GM23338 (cell line): ENCODE data around the gene DYNLL2. TPM values are rescaled to one million over a fixed set of nuclear protein-coding genes. Genes with fewer than 3 reads are reported as not detected.

Experiments used
- ATAC-seq: fragments of 200-7000 bp; cut with Tn5 transposase; 3 replicates; pipeline ENCODE4 v1.9.1; 2020
- DNase-seq: peaks from one replicate; pipeline ENCODE4 v3.0.0-alpha.2; 2015; ENCODE audit warnings: low spot score
- H2AFZ ChIP-seq: fragments of 200-600 bp; sonication (generic); 2 replicates; pipeline ENCODE4 v1.8.0; 2016; ENCODE audit warnings: antibody characterized with exemption, mild to moderate bottlenecking, moderate library complexity
- H3F3A ChIP-seq: fragments of 200-600 bp; sonication (generic); replicated peaks from 2 replicates; pipeline ENCODE4 v1.8.0; 2017; ENCODE audit warnings: antibody characterized with exemption, mixed run types, low read depth
- H3K27ac ChIP-seq: fragments of 200-600 bp; sonication (generic); 2 replicates; pipeline ENCODE4 v1.6.1; 2016; ENCODE audit warnings: low read depth
- H3K27me3 ChIP-seq: fragments of 200-600 bp; sonication (generic); 2 replicates; pipeline ENCODE4 v1.8.0; 2016; ENCODE audit warnings: mild to moderate bottlenecking, mixed run types, moderate library complexity; ENCODE audit not compliant: insufficient read depth
- H3K36me3 ChIP-seq: fragments of 200-600 bp; sonication (generic); 2 replicates; pipeline ENCODE4 v1.8.0; 2016; ENCODE audit warnings: mild to moderate bottlenecking; ENCODE audit not compliant: insufficient read depth
- H3K4me1 ChIP-seq: fragments of 200-600 bp; sonication (generic); 2 replicates; pipeline ENCODE4 v1.8.0; 2016; ENCODE audit warnings: mild to moderate bottlenecking, moderate library complexity; ENCODE audit not compliant: insufficient read depth
- H3K4me2 ChIP-seq: fragments of 200-600 bp; sonication (generic); 2 replicates; pipeline ENCODE4 v1.7.1; 2017; ENCODE audit warnings: mixed run types
- H3K4me3 ChIP-seq: fragments of 200-600 bp; sonication (generic); 2 replicates; pipeline ENCODE4 v1.6.1; 2016; ENCODE audit warnings: mixed run types
- H3K79me2 ChIP-seq: fragments of 200-600 bp; sonication (generic); replicated peaks from 2 replicates; pipeline ENCODE4 v1.8.0; 2017; ENCODE audit warnings: mild to moderate bottlenecking; ENCODE audit not compliant: insufficient read depth
- H3K9me2 ChIP-seq: fragments of 200-600 bp; sonication (generic); 2 replicates; pipeline ENCODE4 v1.8.0; 2017; ENCODE audit not compliant: insufficient read depth
- H4K20me1 ChIP-seq: fragments of 200-600 bp; sonication (generic); replicated peaks from 2 replicates; pipeline ENCODE4 v1.8.0; 2017; ENCODE audit warnings: mild to moderate bottlenecking; ENCODE audit not compliant: insufficient read depth
- H3K27ac Mint-ChIP-seq: 2 replicates; pipeline ENCODE4 v1.8.0; 2020; ENCODE audit warnings: inconsistent platforms, mild to moderate bottlenecking, moderate library complexity, mixed read lengths
- H3K27me3 Mint-ChIP-seq: 3 replicates; pipeline ENCODE4 v1.8.0; 2022; ENCODE audit warnings: low read depth, mild to moderate bottlenecking, moderate library complexity, mixed read lengths, inconsistent platforms; ENCODE audit not compliant: insufficient read depth, poor library complexity
- H3K36me3 Mint-ChIP-seq: 3 replicates; pipeline ENCODE4 v1.8.0; 2021; ENCODE audit warnings: low read depth, mild to moderate bottlenecking, inconsistent platforms, moderate library complexity, mixed read lengths
- H3K4me1 Mint-ChIP-seq: 3 replicates; pipeline ENCODE4 v1.8.0; 2020; ENCODE audit warnings: mild to moderate bottlenecking, inconsistent platforms, mixed read lengths
- H3K4me3 Mint-ChIP-seq: 3 replicates; pipeline ENCODE4 v1.8.0; 2021; ENCODE audit warnings: moderate library complexity, mild to moderate bottlenecking, inconsistent platforms, mixed read lengths
- H3K9me3 Mint-ChIP-seq: 3 replicates; pipeline ENCODE4 v1.8.0; 2020; ENCODE audit warnings: moderate library complexity, mild to moderate bottlenecking, inconsistent platforms, mixed read lengths
- CREB1 ChIP-seq: fragments of 250-450 bp; sonication (Bioruptor Pico); IDR thresholded peaks from 2 replicates; pipeline ENCODE4 v1.5.0; 2020; ENCODE audit warnings: low read depth, mild to moderate bottlenecking, moderate library complexity
- CTCF ChIP-seq, 2 experiments: fragments of 200-600 bp in 1 of 2; sonication (generic) in 1 of 2; conservative IDR thresholded peaks; 2 replicates each; pipeline versions ENCODE4 v1.5.1 to v1.6.1; 2016 to 2017; ENCODE audit warnings: antibody characterized with exemption in 2 of 2, low read depth in 2 of 2, mild to moderate bottlenecking in 2 of 2, moderate library complexity in 1 of 2
- ETS1 ChIP-seq: IDR thresholded peaks from 2 replicates; pipeline ENCODE4 v1.6.1; 2016; ENCODE audit warnings: antibody characterized with exemption
- EZH2 ChIP-seq: fragments of 200-600 bp; sonication (generic); IDR thresholded peaks from one replicate; pipeline ENCODE4 v1.8.0; 2017; ENCODE audit warnings: antibody characterized with exemption, mild to moderate bottlenecking, low read depth; ENCODE audit not compliant: unreplicated experiment
- EZH2phosphoT487 ChIP-seq: fragments of 200-600 bp; sonication (generic); IDR thresholded peaks from one replicate; pipeline ENCODE4 v1.8.1; 2018; ENCODE audit warnings: antibody characterized with exemption; ENCODE audit not compliant: unreplicated experiment
- JUNB ChIP-seq: IDR thresholded peaks from one replicate; pipeline ENCODE4 v1.6.1; 2016; ENCODE audit warnings: antibody characterized with exemption; ENCODE audit not compliant: unreplicated experiment
- NANOG ChIP-seq: IDR thresholded peaks from 2 replicates; pipeline ENCODE4 v1.6.1; 2016; ENCODE audit warnings: antibody characterized with exemption, borderline replicate concordance
- POLR2AphosphoS5 ChIP-seq: IDR thresholded peaks from 2 replicates; pipeline ENCODE4 v1.6.1; 2016; ENCODE audit warnings: antibody characterized with exemption, low read depth
- REST ChIP-seq: IDR thresholded peaks from one replicate; pipeline ENCODE4 v1.6.1; 2018; ENCODE audit warnings: antibody characterized with exemption; ENCODE audit not compliant: unreplicated experiment
- STAT1 ChIP-seq: IDR thresholded peaks from one replicate; pipeline ENCODE4 v1.6.1; 2016; ENCODE audit warnings: antibody characterized with exemption; ENCODE audit not compliant: unreplicated experiment
- ZNF114 ChIP-seq: fragments of 250-450 bp; sonication (Bioruptor Pico); IDR thresholded peaks from 2 replicates; pipeline ENCODE4 v1.5.0; 2020; ENCODE audit warnings: mild to moderate bottlenecking, moderate library complexity
- ZNF331 ChIP-seq: fragments of 250-450 bp; sonication (Bioruptor Pico); IDR thresholded peaks from 2 replicates; pipeline ENCODE4 v1.5.0; 2020; ENCODE audit warnings: low read depth, mild to moderate bottlenecking, moderate library complexity
- ZNF462 ChIP-seq: fragments of 250-450 bp; sonication (Bioruptor Pico); IDR thresholded peaks from 2 replicates; pipeline ENCODE4 v1.5.0; 2020; ENCODE audit warnings: mild to moderate bottlenecking, moderate library complexity
- polyA plus RNA-seq: library from polyadenylated mRNA; unstranded; fragments of >200 nt; fragmentation: Nextera tagmentation; extraction: Ambion mirVana; gene quantifications from 2 replicates; pipeline ENCODE4 v1.2.1, GENCODE V29; 2016
- total RNA-seq: library from RNA; depleted of rRNA; stranded (reverse); fragments of >200 nt; shearing (Covaris generic); gene quantifications from 2 replicates; pipeline ENCODE4 v1.2.3, GENCODE V29; 2014

DYNLL2 gene
- total and polyA plus RNA-seq, 2 experiments from 2014 or later: 5.1 to 30.0 TPM

- no peaks in the 10 kb centered on the region for H3K27me3 ChIP-seq
- H3K36me3 ChIP-seq: peaks cover 22% of the 10 kb centered on the region
- no peak for DNase-seq
- no peak overlapping the region for H3K4me3 Mint-ChIP-seq
- no peaks in the 10 kb centered on the region; the same call in 2 of the 3 replicates for H3K4me1 Mint-ChIP-seq
- H3F3A ChIP-seq: 0 out of 2 replicates have a peak, but pooled peaks cover 3% of the 10 kb centered on the region
- no peak for ATAC-seq
- H3K27ac ChIP-seq: no peak overlapping the region
- no peak overlapping the region for H3K4me2 ChIP-seq
- H4K20me1 ChIP-seq: peaks cover 16% of the 10 kb centered on the region
- H3K36me3 Mint-ChIP-seq: peaks cover 48% of the 10 kb centered on the region
- no peak overlapping the region for H3K27ac Mint-ChIP-seq
- no peak overlapping the region for H3K4me3 ChIP-seq
- no peaks in the 10 kb centered on the region for H3K9me3 Mint-ChIP-seq
- H2AFZ ChIP-seq: no peak overlapping the region
- H3K27me3 Mint-ChIP-seq: no peaks in the 10 kb centered on the region
- TF ChIP-seq JUNB: no peak
- no peak for TF ChIP-seq NANOG
- TF ChIP-seq ZNF114 (CRISPR knock-in tag): no peak
- TF ChIP-seq ETS1: no peak
- no peak for TF ChIP-seq REST
- no peak for TF ChIP-seq STAT1
- TF ChIP-seq ZNF462 (CRISPR knock-in tag): no peak
- TF ChIP-seq ZNF331 (CRISPR knock-in tag): no peak
- no peak for TF ChIP-seq EZH2phosphoT487
- TF ChIP-seq CTCF (conservative IDR thresholded peaks at IDR 0.05; ENCODE audit: low read depth in 2 of 2): no peak
- TF ChIP-seq CREB1 (CRISPR knock-in tag): no peak
- TF ChIP-seq POLR2AphosphoS5: no peak
- no peak for TF ChIP-seq EZH2
- no peaks in the 10 kb centered on the region for H3K4me1 ChIP-seq
- peaks cover 14% of the 10 kb centered on the region for H3K79me2 ChIP-seq
- H3K9me2 ChIP-seq: no peaks in the 10 kb centered on the region
Measured at GRCh38 chr17:58094118-58094517, 10.9 kb downstream of the DYNLL2 start.
